ENCODE results near the gene PPP1CA. TPM values are rescaled to one million over a fixed set of nuclear protein-coding genes. Genes with fewer than 3 reads are reported as not detected.

Gene PPP1CA
- total RNA-seq, 1 donor from 2014 or later = 159 TPM

DNA sequence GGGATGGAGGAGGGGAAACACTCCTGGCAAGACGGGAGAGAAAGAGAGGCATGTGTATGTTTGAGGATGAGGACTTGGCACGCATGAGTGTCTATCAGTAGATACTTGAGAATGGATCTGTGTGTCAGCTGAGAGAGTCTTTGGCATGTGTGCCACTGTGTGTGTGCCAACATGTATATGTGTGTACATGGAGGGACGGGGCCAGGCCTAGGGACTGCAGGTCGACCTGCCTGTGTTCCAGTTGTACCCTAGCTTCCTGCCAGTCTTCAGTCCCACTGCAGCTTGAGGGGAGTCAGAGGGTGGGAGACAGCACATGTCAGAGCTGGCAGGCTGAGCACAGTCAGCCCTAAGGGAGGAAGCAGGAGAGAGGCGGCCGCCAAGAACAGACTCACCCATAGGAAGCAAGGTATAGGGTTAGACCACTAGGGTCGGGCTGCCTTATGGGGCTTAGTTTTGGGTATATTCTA lies 33.9 kb downstream of the PPP1CA start:
- H3K9ac ChIP-seq (ENCODE audit: low read length) = peak overlapping the region; percentile 26
- Mint-ChIP-seq H3K4me3 (ENCODE audit: unreplicated experiment) (no peak overlapping the region), H3K27me3 (ENCODE audit: low read depth, unreplicated experiment) (no peaks in the 10 kb centered on the region), H3K36me3 (ENCODE audit: low read depth, unreplicated experiment) (peaks cover 20% of the 10 kb centered on the region), H3K9me3 (ENCODE audit: unreplicated experiment) (no peaks in the 10 kb centered on the region), H3K4me1 (ENCODE audit: low read depth, unreplicated experiment) (peaks cover 50% of the 10 kb centered on the region), H3K27ac (ENCODE audit: unreplicated experiment) (no peak overlapping the region)
- FAIRE-seq (no peak), DNase-seq (ENCODE audit: low read depth) (no peak)
- H2AFZ ChIP-seq (ENCODE audit: low read depth, low read length) = no peak overlapping the region
- H3K27me3 ChIP-seq (ENCODE audit: insufficient read depth, low read length) = no peaks in the 10 kb centered on the region
- peaks cover 81% of the 10 kb centered on the region for H3K79me2 ChIP-seq (ENCODE audit: insufficient read depth, low read length)
- TF ChIP-seq CTCF (IDR thresholded peaks at IDR 0.05; ENCODE audit: insufficient read depth, low read depth, low read length) = no peak
- H3K4me3 ChIP-seq (ENCODE audit: insufficient read depth, low read depth, low read length) = no peak overlapping the region
- H4K20me1 ChIP-seq (ENCODE audit: insufficient read depth, low read length) = peaks cover 87% of the 10 kb centered on the region
- H3K4me2 ChIP-seq (ENCODE audit: low read length) = peak overlapping the region; percentile 60
- no peak overlapping the region for H3K27ac ChIP-seq (ENCODE audit: low read depth, low read length)
- peaks cover 60% of the 10 kb centered on the region for H3K4me1 ChIP-seq (ENCODE audit: insufficient read depth, low read length)
- H3K36me3 ChIP-seq (ENCODE audit: insufficient read depth, low read length) = peaks cover 14% of the 10 kb centered on the region
- H3K9me3 ChIP-seq (ENCODE audit: insufficient read depth, low read depth, low read length) = no peaks in the 10 kb centered on the region

DNA sequence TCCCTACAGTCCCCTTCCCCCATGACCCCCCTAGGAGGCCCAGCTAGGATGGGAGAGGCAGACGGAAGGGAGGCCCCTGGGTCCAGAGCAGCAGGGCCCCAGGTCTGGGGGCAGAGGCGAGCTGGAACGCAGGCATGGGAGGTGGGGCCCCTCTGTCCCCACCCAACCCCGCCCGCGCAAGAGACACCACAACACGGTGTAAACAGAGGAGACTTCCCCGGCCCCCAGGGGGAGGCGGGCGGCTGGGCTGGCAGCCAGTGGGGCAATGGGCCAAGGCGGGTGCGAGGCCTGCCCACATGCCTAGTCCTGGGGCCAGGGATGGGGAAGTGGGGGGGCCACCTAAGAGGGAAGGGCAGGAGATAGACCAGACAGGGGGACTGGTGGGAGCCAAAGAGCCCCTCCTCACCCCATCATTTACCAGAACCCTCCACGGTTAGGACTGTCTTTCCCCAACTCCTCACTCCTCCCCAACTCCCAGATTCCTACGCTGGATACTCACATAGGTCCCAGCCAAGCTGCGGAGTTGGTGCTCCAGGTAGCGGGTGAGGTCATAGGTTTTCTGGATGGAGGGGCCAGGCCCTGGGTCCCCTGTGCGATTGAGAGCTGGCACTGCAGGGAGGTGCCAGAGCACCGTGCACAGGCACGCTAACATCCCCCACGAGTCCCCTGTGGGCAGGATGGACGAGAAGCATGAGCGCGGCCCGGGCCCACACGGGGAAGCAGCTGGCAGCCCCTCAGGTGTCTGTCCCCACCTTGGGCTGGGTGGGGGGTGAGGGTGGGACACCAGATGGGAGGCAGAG lies 34.5 kb downstream of the PPP1CA start:
- Histone ChIP-seq H3K4me1 (ENCODE audit: insufficient read depth, low read length) (peaks cover 60% of the 10 kb centered on the region), H3K36me3 (ENCODE audit: insufficient read depth, low read length) (peaks cover 14% of the 10 kb centered on the region), H3K9ac (ENCODE audit: low read length) (peak overlapping the region; percentile 20), H2AFZ (ENCODE audit: low read depth, low read length) (no peak overlapping the region), H3K27ac (ENCODE audit: low read depth, low read length) (no peak overlapping the region), H3K79me2 (ENCODE audit: insufficient read depth, low read length) (peaks cover 79% of the 10 kb centered on the region), H3K9me3 (ENCODE audit: insufficient read depth, low read depth, low read length) (no peaks in the 10 kb centered on the region), H3K4me2 (ENCODE audit: low read length) (peak overlapping the region; percentile 60), H3K4me3 (ENCODE audit: insufficient read depth, low read depth, low read length) (no peak overlapping the region), H4K20me1 (ENCODE audit: insufficient read depth, low read length) (peaks cover 92% of the 10 kb centered on the region), H3K27me3 (ENCODE audit: insufficient read depth, low read length) (no peaks in the 10 kb centered on the region)
- Mint-ChIP-seq H3K4me3 (ENCODE audit: unreplicated experiment) (no peak overlapping the region), H3K4me1 (ENCODE audit: low read depth, unreplicated experiment) (peaks cover 50% of the 10 kb centered on the region), H3K9me3 (ENCODE audit: unreplicated experiment) (no peaks in the 10 kb centered on the region), H3K36me3 (ENCODE audit: low read depth, unreplicated experiment) (peaks cover 24% of the 10 kb centered on the region), H3K27ac (ENCODE audit: unreplicated experiment) (no peak overlapping the region), H3K27me3 (ENCODE audit: low read depth, unreplicated experiment) (no peaks in the 10 kb centered on the region)
- TF ChIP-seq CTCF (IDR thresholded peaks at IDR 0.05; ENCODE audit: insufficient read depth, low read depth, low read length) (no peak), EZH2 (IDR thresholded peaks at IDR 0.05; ENCODE audit: insufficient read depth, low read length) (no peak)
- FAIRE-seq = no peak
- DNase-seq (ENCODE audit: low read depth) = no peak

- H3K4me1 ChIP-seq (ENCODE audit: insufficient read depth, low read length) = peaks cover 53% of the 10 kb centered on the region
- Mint-ChIP-seq H3K27me3 (ENCODE audit: low read depth, unreplicated experiment) (no peaks in the 10 kb centered on the region), H3K4me1 (ENCODE audit: low read depth, unreplicated experiment) (peaks cover 46% of the 10 kb centered on the region), H3K9me3 (ENCODE audit: unreplicated experiment) (no peaks in the 10 kb centered on the region), H3K4me3 (ENCODE audit: unreplicated experiment) (no peak overlapping the region), H3K36me3 (ENCODE audit: low read depth, unreplicated experiment) (peaks cover 29% of the 10 kb centered on the region), H3K27ac (ENCODE audit: unreplicated experiment) (no peak overlapping the region)
- H3K4me2 ChIP-seq (ENCODE audit: low read length) = peak overlapping the region; percentile 60
- peak overlapping the region; percentile 20 for H3K9ac ChIP-seq (ENCODE audit: low read length)
- no peak for FAIRE-seq
- no peaks in the 10 kb centered on the region for H3K27me3 ChIP-seq (ENCODE audit: insufficient read depth, low read length)
- peaks cover 73% of the 10 kb centered on the region for H3K79me2 ChIP-seq (ENCODE audit: insufficient read depth, low read length)
- peaks cover 14% of the 10 kb centered on the region for H3K36me3 ChIP-seq (ENCODE audit: insufficient read depth, low read length)
- TF ChIP-seq CTCF (IDR thresholded peaks at IDR 0.05; ENCODE audit: insufficient read depth, low read depth, low read length) = no peak
- H4K20me1 ChIP-seq (ENCODE audit: insufficient read depth, low read length) = peaks cover 91% of the 10 kb centered on the region
- H3K27ac ChIP-seq (ENCODE audit: low read depth, low read length) = no peak overlapping the region
- no peak for DNase-seq (ENCODE audit: low read depth)
- H2AFZ ChIP-seq (ENCODE audit: low read depth, low read length) = no peak overlapping the region
- no peak overlapping the region for H3K4me3 ChIP-seq (ENCODE audit: insufficient read depth, low read depth, low read length)
- no peaks in the 10 kb centered on the region for H3K9me3 ChIP-seq (ENCODE audit: insufficient read depth, low read depth, low read length)
These were observed 35.1 kb downstream of the PPP1CA start for GRCh38 chr11:67366546-67366945.
